HG02870 (cell line): Measurements from ENCODE around the gene HLA-F.

Source experiments
- ATAC-seq: cut with Tn5 transposase; IDR thresholded peaks from one replicate; pipeline ENCODE4 v1.9.1; 2021; ENCODE audit warnings: mild to moderate bottlenecking, moderate library complexity; ENCODE audit not compliant: unreplicated experiment

The HLA-F gene

DNA sequence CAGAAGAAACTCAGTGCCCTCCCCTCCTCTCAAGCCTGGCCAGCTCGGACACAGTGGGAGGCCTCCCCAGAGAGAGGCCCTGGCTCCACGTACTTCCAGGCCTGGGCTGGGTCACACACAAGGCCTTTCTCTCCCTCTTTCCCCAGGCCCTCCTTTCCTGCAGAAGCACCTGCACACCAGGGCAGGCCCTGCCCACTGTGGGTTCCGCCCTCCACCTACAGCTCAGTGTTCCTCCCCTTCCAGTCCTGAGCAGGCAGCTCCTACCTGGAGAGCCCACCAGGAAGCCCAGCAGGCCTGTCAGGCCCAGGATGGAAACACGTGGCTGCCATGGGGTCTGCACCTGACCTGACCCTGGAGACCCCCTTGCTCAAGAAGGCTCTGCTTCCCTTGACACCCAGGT, 18.9 kb downstream of the HLA-F start:
- ATAC-seq: no peak

DNA sequence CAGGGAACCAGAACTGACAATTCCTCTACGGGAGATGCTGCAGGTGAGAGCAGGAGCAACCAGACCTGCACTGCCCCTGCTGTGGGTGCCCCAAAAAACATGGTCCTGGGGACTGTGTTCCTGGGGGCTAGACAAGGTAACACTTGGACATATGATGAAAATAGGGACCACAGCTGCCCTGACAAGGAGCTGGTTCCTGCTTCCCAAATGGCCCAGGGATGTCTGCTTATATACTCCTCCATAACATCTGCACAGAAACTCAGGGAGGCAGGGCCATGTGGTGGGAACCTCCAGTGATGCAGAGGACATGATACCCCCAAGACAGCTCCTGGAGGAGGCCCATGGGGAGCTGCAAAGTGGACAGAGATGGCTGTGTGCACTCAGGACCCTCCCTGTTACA, 19.8 kb downstream of the HLA-F start:
- no peak for ATAC-seq

GRCh38 chr6:29743568-29743967, 20.3 kb downstream of the HLA-F start:
- no peak for ATAC-seq

DNA sequence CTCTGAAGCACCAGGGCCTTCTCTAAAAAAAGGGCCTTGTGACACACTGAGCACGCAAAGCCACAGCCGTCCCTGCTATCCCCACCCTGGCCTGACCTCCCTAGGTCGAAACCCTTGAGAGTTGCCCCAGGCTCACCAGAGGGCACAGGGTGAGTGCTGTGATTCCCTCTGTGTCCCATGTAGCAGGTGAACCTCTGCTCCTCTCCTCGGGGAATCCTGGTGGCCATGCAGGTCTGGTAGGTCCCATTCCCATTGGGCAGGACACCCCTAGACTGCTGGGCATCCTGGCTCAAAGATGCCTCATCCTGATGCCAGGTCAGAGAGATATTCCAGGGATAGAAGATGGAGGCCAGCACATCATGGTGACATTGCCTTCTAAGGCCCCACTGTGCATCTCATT, 20.9 kb downstream of the HLA-F start:
- no peak for ATAC-seq

DNA sequence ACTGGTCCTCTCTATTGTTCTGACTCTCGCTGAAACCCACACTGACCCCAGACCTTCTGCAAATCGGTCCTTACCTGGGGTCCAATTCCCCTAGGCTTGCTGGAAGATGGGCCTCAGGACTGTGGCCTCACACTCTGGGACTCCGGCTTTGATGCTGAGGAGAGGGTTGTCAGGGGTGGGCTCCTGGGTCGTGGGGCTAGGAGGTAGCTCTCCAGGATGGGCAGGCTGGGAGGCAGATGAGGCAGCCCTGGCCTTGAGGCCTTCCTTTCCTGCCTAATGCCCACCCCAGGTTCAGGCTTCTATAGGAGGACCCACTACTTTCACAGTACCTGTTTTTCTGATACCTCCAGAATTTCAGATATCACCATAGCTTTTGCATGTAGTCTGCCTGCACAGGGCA, 21.4 kb downstream of the HLA-F start:
- no peak for ATAC-seq

DNA sequence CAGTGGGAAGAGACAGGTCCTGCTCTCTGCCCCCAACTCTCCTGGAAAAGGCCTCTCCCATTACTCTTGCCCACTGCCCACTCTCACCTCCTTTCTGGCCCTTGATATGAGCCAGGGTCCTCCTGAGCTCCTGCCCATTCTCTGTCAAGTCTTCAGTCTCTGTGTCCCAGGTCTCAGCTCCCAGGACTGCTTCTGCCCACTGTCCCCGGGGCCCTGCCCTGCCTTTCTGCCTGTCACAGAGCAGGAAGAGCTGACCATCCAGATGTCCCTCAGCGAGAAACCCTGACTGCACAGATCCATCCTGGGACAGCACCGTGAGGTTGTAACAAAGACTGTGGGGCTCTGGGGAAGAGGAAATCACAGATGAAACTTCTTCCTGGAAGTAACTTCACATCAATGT, 22.2 kb downstream of the HLA-F start:
- ATAC-seq: no peak

DNA sequence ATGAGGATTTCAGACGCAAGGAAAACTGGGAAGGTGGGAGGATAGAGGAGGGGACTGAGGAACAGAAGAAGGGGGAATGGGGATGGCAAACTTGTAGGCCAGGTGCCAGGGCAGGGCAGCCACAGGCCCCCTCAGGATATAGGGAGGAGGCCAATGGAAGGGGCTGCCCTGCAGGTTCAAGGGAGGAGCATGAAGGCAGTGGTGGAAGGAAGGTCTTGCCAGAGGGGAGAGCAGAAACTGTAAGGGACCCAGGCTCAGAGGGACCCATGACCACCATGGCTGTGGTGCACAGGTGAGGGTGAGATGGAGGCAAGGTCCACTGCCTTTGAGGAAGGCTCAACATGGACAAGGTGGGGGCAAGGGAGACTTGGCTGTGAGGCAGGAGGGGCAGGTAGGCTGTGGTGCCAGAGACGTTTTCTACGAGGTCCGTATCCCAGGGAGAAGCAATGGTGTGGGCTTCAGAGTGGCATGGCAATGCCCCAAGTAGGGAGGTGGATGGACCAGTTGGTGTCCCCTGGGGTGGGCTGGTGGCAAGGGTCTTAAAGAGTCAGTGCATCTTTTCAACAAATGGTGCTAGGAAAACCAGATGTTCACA, 22.7 kb downstream of the HLA-F start:
- no peak for ATAC-seq

GRCh38 chr6:29746846-29747687, 23.8 kb downstream of the HLA-F start:
- ATAC-seq: no peak

DNA sequence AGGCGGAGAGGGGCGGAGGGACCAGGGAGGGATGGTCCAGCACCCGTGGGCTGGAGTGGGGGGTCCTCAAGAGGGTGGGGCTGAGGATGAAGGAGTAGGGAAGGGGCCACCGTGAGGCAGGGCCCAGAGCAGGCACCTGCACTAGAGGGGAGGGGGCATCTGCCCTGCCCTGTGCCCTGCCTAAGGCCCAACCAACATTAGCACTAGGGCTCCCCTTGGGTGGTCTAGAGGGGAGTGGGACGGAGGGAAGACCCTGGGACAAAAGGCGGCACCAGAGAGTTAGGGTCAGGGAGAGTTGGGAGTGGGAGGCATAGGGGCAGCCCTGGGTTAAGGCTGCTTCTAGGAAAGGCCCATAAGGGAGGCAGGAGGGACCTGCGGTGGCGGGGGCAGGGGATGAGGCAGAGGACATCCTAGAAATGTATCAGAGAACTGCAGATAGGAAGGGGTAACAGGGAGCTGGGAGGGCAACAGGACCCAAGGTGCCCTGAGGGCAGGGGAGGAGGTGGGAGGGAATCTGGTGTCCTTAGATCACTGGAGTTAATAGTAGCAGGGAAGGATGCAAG, 24.5 kb downstream of the HLA-F start:
- ATAC-seq: no peak

DNA sequence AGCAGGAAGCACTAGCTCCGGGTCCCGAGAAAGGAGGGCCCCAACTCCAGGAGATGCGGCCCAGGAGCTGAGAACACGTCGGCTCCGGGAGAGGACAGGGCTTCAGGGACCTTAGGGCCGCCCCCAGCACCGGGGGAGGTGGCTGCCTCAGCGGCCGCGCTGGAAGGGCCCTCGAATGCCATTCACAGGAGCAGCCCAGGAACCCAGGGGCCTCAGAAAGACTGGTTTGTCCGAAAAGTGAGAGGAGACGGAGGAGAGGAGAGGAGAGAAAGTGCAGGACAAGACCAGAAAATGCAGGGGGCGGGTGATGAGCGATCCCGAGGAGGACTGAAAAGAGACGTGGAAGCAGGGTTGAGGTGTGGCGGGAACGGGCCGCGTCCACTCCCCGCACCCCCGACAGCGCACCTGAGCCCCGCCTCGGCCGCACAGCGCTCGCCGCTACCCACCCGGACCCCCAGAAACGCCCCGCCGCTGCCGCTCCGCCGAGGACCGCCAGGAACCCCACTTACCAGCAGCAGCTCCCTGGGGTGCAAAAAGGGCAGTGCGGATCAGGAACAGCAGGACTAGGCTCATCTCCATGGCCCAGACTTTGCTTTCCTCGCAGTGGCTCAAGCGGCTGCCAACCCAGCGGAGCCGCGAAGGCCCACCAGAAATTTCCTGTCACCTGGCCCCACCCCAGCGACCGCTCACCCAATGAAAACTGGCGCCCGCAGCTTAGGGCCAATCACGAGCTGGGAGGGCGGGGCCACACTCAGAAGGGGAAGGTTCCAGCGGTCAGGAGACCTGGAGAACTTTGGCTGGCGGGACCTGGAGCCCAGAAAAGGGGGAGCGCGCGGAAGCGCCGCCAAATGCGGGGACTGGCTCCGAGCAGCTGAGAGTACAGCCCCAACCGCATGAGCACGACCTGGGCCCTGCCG, 25.4 kb downstream of the HLA-F start:
- peak; percentile 75 for ATAC-seq

DNA sequence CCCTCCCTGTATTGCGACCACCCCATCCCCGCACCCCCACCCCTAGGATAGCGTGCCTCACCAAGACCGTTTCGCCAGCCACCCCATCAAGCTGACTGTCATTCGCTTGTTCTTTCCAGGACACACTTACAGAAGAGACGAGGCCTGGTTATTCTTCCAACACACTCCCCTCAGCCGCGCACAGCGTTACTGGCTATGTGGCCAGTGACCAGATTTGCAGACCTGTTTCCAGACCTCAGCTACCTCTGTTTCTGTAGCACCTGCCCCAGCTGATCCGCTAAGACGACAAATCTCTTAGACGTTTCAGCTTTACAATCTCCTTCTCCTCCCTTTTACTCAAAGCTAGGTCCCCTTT, 26.1 kb downstream of the HLA-F start:
- ATAC-seq: no peak

GRCh38 chr6:29749668-29750067, 26.4 kb downstream of the HLA-F start:
- no peak for ATAC-seq

DNA sequence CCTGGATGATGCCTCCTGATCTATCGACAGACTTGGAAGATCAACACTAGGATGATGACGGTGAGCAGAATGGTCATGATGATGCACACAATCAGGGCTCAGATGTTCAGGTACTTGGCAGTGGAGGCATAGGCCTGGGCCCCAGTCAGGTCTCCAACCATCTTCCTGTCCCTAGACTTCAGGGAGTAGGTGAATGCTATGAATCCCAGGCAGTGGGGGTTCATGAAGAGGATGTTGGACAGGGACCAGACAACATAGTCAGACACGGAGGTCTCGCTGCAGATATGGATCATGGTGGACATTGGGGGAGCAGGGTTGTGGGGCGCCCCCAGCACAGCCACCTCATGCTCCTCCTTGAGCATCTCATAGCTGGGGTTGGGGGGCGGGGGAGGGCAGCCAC, 27.5 kb downstream of the HLA-F start:
- no peak for ATAC-seq

- no peak for ATAC-seq
These were observed 28.2 kb downstream of the HLA-F start for GRCh38 chr6:29751480-29751879.

- peak; percentile 62 for ATAC-seq
These were observed 29.4 kb downstream of the HLA-F start for GRCh38 chr6:29752451-29753308.

DNA sequence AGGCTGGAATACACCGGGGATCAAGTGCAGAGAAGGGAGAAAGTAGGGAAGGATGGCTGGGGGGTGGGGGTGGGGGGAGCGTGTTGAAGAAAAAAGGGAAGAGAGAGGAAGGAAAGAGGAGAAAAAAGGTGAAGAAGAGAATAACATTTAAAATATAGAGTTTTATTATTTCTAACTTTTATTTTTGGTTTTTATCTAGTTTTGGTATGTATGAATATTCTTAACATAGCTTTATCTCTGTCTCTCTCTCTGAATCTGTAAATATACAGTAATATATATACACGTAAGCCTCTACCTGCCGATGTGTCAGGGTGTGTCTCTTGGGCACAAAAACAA, 30.0 kb downstream of the HLA-F start:
- no peak for ATAC-seq

GRCh38 chr6:29755295-29755871, 32.1 kb downstream of the HLA-F start:
- ATAC-seq: no peak

GRCh38 chr6:29757282-29757681, 34.0 kb downstream of the HLA-F start:
- no peak for ATAC-seq

DNA sequence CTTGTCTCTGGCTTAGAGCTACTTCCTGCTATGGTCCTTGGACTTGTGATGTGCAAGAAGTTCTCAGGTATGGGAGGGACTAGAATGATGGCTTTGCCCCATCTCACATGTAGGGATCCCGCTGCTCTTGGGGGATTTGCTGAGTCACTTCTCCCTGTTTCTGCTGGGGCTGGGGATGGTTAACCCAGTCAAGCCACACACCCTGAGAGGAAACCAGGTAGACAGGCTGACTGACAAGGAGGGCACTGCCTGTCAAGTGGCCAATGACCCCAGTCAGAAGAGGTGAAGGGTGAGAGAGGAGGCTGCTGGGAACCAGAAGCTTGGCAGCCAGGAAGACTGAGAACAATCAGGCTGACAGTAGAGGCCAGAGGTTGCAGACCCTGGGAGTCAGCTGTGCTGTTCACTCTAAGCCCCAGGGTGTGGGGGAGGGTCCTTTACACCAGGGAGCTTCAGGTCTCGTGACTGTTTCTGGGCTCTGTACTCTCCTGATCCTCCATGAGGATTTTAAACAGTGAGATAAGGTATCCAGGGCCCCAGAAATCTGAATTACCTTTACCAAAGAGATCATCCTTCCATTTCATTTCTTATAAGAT, 34.6 kb downstream of the HLA-F start:
- ATAC-seq: no peak

DNA sequence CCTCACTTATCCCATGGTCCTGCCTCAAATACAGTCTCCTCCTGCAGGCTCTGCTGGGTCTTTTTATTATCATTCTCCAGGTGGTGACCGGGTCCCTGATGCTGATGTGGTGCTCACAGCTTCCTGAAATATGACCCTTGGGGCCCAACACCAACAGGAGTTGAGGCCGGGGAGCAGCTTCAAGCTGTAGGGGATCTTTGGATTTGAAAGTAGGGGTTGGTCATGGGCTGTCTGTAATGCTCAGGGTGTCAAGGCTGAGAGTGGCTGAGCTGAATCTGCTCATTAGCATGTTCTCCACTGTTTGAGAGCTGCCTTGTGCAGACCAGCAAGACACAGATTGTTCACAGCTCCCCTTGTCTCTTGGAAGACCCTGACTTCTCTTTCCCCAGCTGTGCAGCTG, 35.5 kb downstream of the HLA-F start:
- ATAC-seq: no peak
